HG02840 (cell line): Measurements from ENCODE around the gene SKI.
"Not testable (repeated sequence)": the region's sequence is repeated elsewhere in the genome, so short reads cannot be mapped to it uniquely, and the experiment has no call there.

Source experiments
- ATAC-seq: cut with Tn5 transposase; IDR thresholded peaks from one replicate; pipeline ENCODE4 v1.9.1; 2021; ENCODE audit warnings: mild to moderate bottlenecking, moderate library complexity, moderate number of reproducible peaks; ENCODE audit not compliant: unreplicated experiment, low FRiP score

SKI gene

DNA sequence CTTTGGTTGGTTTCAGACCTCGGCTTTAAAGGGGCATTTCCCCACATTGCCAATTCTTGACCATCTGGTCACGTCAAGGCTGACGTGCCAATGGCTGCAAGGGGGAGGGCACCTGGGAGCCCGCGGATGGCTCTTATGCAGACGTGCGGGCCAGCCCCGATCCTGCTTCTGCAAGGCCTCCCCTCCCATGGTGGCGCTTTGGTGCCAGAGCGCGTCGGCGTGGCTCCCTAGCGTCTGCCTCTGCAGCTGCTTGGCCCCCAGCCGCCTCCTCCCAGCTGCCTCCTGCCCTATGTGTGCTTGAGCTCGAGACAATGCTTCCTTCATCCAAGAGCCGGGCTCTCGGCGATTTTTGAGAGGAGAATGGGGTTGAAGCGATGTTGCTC is 29.1 kb downstream of the SKI start:
- ATAC-seq: no peak

DNA sequence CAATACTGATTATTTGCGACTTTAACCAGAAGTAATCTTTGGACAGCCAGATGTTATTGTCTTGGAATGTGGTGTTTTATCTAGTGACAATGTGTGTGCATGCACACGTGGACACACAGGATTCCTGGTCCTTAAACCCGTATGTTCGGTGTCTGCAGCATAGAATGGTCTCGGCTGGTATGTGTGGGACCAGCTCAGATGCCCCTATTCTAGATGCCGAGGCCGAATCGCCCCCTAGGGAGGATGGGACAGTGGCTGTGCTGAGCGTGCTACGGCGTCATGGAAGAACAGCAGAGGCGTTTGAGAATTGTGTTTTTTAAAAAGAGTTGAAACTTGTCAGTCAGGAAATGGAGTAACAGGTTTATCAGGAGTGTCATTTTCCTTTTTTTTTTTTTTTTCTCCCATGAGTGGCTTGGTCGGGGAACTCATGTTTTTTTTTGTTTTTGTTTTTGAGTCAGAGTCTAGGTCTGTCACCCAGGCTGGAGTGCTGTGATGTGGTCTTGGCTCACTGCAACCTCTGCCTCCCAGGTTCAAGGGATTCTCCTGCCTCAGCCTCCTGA is 30.1 kb downstream of the SKI start:
- no peak for ATAC-seq

DNA sequence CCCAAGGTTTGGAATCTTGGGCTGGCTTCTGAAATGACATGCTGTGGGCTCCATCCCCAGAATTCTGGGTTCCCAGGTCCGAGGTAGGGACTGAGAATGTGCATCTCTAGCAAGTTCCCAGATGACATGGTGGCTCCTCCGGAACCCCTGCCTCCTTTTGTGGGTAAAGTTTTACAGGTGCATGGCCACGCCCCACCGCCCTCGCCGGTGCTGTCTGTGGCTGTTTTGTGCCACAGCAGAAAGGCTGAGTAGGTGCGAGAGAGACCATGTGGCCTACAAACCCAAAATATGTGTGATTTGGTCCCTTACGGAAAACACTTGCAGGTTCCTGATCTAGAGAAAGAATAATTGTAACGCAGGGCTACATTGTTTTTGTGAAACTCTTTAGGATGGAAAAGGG is 30.9 kb downstream of the SKI start:
- no peak for ATAC-seq

DNA sequence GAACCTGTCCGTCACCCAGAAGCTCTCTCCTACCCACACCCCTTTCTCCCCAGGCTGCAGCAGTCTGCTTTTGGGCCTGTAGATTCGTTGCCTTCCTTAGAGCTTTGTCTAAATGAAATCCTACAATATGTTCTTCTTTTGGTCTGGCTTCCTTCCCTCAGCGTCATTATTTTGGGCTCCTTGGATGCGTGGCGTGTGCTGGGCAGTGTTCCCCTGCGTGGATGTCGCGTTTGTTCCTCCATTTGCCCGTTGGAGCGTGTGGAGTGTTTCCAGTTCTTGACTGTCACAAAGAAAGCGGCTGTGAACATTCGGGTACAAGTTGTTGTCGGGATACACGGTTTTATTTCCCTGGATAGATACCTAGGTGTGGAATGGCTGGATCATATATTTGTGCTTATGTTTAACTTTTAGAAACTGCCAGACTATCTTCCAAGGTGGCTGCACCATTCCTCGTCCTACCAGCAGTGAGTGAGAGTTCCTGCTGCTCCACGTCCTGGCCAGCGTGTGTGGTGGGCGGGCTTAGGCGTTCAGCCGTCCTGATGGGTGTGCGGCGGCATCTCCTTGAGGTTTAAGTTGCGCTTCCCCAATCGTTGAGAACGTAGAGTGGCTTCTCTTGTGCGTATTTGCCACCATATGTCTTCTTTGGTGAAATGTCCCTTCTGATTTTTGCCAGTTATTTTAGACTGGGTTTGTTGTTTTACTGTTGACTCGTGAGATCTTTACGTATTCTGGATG is 31.7 kb downstream of the SKI start:
- no peak for ATAC-seq

DNA sequence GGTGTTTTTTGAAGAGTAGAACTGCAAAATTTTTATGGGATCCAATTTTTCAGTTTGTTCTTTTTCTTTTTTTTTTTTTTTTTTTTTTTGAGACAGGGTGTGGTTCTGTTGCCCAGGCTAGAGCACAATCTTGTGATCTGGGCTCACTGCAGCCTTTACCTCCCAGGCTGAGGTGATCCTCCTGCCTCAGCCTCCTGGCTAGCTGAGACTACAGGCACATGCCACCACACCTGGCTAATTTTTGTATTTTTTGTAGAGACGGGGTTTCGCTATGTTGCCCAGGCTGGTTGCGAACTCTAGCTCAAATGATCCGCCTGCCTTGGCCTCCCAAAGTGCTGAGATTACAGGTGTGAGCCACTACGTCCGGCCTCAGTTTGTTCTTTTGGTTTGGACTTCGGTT is 32.4 kb downstream of the SKI start:
- ATAC-seq: not testable (repeated sequence)

DNA sequence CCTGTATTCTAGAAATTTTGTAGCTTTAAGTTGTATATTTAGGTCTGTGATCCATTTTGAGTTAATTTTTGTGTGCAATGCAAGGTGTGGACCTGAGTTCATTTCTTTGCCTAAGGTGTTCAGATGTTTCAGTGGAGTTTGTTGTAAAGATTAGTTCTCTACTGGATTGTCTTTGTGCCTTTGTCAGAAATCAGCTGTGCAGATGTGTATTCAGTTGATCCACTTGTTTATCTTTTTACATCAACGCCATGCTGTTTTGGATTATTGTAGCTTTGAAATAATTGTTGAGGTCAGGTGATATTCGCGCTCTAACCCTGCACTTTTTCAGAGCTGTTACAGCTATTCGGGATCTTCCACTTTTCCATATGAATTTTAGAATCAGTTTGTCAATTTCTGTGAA is 32.8 kb downstream of the SKI start:
- ATAC-seq: no peak

DNA sequence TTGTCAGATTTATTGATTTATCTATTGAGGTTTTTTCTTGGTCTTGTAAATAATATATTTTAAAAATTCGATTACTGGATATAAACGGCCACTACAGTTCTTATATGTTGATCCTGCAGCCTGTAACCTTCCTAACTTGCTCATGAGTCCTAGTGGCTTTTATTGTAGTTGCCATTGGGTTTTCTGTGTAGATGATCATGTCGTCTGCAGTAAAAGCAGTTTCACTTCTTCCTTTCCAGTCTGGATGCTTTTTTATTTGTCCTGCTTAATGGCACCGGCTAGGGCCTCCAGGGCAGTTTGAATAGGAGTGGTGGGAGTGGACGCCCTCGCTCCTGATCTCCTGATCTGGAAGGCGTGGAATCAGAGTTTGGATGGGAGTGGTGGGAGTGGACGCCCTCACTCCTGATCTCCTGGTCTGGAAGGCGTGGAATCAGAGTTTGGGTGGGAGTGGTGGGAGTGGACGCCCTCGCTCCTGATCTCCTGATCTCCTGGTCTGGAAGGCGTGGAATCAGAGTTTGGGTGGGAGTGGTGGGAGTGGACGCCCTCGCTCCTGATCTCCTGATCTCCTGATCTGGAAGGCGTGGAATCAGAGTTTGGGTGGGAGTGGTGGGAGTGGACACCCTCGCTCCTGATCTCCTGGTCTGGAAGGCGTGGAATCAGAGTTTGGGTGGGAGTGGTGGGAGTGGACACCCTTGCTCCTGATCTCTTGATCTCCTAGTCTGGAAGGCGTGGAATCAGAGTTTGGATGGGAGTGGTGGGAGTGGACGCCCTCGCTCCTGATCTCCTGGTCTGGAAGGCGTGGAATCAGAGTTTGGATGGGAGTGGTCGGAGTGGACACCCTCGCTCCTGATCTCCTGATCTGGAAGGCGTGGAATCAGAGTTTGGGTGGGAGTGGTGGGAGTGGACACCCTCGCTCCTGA is 33.6 kb downstream of the SKI start:
- not testable (repeated sequence) for ATAC-seq

DNA sequence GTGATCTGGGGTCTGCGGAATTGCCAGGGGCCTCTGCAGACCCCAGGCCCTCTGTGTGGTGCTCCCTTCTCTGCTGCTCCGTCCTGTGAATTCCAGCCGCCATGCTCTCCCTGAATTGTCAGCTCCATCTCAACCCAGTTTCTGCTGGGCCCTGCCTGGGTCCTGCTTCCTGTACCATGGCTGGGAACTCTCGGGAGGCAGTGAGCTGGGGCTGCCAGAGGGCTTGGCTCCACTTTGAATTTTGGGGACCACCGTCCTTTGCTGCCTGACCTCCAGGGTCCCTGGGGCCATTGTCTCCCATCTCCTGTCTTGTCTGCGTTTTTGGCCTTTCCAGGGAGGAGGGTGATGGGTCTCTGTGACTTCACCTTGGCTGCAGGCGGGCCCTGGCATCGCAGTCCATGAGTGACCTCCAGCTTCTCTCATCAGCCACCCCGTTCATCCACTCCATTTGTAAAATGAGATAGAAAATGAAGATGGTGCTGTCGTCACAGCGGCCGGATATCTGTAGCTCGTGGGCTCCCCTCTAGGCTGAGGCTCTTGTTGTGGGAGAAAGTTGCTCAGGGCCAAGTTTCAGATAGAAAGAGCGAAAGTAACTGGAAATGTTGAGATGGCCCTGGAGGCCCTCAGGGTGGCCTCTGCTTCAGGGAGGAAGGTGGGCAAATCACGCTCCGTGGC is 38.3 kb downstream of the SKI start:
- no peak for ATAC-seq

DNA sequence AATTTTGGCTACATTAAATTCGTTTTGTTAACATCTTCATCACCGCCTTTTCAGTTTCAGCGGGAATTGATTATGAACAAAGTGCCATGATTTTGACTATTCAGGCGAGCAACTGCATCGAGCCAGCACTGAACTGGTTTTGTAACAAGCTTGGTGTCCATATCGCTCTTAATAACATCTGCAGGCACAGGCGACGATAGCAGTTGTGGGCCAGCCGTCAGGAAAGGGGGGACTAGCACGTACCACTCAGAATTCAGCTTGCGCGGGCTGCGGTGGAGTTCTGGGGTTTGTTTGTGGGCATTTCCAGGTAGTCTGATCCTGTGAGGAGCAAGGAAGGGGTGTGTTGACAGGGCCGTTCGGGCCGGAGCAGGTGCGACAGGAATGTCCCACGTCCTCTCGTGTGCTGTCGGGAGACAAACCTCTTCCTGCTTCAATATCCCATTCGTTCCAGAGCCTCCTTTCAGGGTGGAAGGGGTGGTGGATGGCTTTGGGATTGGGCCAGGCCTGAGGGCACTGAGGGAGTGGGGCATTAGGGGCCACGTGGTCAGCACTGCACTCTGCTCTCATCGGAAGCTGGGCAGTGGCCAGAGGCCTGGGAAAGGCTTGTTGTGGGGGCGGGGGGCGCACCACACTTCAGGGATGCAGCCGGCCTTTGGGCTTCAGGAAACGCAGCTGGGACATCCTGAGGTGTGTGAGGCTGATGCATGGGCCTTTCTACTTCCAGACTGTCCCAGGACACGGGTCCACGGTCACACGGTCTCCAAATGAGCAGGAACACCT is 39.1 kb downstream of the SKI start:
- no peak for ATAC-seq

DNA sequence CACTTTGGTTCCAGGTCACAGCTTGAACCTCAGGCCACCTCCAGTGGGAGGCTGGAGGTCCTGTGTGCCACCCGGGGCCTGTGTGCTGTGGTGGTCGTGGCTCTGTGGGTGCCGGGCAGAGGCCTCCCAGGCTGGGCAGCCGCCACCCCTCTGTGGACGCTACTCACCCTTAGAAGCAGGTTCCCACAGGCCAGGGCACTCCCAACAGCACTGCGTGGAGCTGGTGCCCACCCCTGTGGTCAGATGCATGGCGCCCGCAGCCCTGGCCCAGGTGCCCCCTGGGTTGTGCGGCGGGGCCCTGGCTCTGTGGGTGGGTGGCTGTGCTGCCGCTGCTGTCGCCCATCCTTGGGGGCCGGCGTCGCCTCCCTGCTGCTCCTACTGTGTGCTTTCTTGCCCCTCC is 39.7 kb downstream of the SKI start:
- no peak for ATAC-seq

DNA sequence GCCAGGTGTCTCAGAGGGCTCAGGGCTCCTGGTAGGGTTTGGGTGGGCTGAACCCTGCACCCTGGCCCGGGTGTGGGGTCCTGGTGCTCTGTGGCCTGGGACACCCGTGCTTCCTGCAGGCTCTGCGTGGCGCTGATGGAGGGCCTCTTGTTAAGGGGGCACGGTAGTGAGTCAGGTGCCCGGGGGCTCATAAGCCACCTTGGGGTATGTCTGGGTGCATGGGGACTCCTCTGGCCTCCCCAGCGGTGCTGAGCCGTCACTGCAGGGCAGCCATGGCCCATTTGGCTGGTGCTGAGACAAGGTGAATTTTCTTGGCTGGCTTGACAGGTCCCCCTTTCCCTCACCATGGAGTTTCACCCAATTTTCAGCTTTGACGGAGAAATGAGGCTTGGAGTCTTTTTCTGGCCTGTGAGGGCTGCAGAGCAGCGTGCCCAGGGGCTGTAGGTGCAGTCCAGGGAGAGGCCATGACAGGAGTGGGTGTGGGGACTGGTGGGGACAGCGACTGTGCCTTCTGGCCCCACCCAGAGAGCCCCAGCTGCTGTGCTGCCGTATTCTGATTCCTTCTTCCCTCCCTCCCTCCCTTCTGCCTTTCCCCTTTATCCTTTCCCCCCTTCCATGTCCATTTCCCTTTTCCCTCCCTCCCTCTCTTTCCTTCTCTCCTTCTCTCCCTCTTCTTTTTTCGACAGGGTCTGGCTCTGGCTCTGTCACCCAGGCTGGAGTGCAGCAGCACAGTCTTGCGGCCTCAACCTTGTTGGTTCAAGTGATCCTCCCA is 40.4 kb downstream of the SKI start:
- no peak for ATAC-seq

DNA sequence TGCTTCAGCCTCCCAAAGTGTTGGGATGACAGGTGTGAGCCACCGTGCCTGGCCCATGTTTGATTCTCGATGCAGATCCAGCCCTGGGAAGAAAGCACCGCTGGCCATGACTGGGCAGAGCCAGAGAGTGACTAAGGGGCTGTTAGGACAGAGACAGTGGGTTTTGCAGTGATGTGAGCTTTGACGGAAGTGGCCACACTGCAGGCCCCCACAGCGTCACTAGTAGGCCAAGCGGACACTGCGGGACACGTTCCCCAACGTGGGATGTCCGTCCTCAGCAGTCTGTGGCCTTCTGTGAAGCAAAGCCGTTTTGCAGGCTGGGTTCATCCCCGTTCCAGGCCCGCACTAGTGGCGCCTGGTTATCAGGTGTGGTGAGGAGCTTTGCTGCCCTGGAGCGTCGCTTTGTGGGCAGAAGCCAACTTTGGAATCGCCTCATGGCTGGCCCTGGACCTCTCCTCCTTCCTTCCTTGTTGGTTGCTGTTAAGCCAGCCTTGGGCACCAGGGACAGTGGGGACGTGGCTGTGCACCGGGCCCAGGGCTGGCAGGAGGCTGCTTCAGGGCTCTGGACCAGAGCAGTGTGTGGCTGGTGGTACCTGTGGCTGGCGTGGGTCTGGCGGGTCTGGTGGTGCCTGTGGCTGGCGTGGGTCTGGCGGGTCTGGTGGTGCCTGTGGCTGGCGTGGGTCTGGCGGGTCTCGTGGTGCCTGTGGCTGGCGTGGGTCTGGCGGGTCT is 41.2 kb downstream of the SKI start:
- no peak for ATAC-seq

DNA sequence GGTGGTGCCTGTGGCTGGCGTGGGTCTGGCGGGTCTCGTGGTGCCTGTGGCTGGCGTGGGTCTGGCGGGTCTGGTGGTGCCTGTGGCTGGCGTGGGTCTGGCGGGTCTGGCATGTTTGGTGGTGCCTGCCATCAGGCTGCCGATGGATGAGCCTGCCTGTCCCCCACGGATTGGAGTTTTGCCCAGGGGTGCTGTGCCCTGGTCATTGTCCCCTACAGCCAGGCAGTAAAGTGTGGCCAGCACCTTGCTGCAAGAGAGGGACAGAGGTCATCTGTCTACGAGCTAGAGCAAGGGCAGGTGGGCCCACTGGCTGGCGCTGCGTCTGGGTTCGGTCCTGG is 41.8 kb downstream of the SKI start:
- ATAC-seq: no peak

DNA sequence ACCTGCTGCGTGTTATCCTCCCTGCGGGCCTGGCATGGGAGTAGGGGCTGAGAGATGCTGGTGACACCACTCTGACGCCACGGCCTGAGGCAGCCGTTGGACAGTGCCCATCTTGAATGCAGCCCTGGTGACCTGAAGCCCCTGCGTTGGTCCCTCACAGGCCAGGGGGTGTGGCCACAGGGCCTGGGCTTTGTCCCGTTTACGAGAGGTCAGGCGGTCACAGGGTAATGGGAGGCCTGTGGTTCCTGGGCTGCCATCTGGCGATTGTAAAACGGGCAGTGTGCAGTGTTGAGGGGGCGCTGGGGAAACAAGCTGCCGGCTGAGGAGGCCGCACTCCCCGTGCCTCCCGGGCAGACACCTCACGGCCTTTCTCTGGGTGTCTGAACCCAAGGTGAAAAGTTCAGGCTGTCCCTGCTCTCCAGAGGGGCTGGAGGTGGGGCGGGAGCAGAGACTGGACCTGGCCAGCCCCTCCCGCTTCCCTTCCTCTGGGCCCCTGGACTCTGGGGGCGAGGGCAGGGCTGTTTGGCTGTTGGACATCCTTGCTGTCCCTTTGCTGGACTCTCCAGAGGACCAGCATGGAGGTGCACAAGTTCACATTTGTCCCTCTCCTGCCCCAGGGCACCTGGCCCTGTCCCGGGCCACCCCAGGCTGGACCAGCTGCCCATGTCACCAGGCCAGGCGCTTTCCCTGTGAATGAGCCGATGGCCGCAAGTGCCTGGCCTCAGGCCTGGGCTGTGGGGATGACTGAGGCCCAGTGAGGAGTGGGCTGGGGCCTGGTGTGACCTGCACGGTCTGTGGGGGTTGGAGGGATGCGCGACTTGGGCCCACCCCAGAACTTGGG is 42.4 kb downstream of the SKI start:
- ATAC-seq: no peak

DNA sequence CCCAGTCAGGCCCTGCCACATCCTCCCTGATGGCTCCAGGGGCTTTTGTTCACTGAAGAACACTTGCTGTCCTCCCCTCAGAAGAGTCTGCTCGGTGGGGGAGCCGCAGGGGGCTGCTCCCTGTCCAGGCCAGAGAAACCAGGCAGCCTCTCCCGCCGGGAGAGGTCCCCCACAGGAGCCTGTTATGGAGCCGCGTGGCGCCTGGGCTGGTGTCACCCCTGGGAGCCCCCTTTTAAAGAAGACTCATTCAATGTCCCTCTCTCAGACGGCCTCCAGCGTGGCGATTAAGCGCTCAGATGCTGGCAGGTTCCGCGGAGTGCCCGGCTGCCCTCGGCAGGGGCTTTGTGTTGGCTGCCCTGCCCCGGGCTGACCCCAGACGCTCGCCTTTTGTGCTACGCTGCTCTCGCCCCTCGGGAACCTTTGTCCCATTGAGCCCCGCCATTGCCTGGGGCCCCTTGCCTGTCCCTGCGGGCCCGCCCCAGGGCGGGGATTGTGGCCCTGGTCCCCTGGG is 43.1 kb downstream of the SKI start:
- no peak for ATAC-seq

DNA sequence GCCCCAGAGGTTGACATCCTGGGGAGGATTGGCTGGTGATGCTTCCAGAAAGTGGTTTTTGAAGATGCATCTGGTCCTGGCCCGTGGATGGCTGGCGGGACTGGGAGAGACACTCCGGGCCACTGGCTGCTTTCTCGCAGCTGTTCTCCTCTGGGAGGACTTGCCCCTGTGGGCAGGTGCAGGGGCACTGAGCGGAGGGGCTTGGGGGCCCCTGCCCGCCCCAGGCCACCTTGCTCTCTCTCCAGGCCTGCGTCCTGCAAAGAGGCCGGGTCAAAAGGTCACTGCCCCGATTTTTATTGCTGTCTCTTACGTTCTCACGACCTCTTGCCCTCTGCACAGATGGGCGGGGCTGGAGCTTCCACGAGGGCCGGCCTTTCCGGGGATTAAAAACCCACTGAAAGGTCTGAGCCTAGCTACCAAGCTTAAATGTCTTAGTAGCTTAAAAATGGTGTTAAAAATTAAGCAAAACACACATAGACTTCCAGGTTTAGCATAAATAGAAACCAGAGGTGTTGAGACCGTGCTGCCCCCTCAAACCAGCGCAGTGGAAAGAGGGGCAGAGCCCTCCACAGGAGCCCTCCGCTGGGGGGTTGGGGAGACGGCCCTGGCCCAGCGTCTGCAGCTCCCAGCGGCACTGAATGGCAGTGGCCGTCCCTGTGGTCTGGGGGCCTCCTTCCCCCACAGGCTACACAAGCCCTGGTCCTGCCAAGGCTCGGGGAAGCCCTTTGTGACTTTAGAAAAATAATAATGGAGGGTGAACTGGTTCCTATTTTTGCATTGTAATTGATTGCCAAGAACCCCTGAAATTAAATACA is 43.9 kb downstream of the SKI start:
- ATAC-seq: no peak
